Activated effector memory CD4-positive, alpha-beta T cell treated with Interleukin-2 at 50 U/mL for 16 hours (primary cell): ENCODE data around the gene MTCH2.

Source experiments
- DNase-seq: peaks from one replicate; pipeline ENCODE4 v3.0.0-alpha.2; 2020

MTCH2 gene

GRCh38 chr11:47589118-47589517 is 53.2 kb downstream of the MTCH2 start:
- DNase-seq, result no peak

GRCh38 chr11:47587723-47588326 is 54.5 kb downstream of the MTCH2 start:
- DNase-seq, result no peak

DNA sequence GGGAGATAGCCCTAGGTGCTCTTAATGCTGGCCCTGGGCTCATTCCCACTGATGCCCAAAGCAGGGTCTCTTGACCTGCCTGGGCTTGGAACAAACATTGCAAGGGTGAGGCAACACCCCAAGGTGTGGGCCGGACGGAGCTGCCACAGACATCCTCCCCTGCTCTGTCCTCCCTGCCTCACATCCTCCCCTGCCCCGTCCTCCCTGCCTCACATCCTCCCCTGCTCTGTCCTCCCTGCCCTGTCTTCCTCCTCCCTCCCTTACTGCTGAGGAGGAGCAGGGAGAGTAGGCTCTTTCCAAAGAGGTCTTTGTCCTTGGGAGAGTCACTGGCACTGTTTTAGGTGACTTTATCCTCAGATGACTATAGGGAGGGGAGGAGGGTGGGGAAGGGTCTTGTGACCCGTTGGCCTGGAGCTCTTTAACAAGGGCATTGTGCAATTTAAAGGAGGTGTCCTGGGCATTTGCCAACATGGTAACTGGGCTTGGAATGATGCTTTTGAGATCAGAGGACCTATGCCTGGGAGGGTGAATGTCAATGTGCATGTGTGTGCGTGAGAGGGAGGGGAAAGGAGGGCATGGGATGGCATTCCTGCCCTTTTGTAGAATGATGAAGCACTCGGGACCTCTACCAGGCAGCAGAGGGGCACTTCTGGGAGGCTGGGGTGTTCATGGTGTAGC is 55.2 kb downstream of the MTCH2 start:
- DNase-seq, result no peak

- DNase-seq, result no peak
These were observed 56.1 kb downstream of the MTCH2 start, which contains the start of gene FAM180B for GRCh38 chr11:47586098-47586855. Gene FAM180B, plus strand, starts transcription at chr11:47586678. Its CDS starts 91 bp downstream, at chr11:47586769.

DNA sequence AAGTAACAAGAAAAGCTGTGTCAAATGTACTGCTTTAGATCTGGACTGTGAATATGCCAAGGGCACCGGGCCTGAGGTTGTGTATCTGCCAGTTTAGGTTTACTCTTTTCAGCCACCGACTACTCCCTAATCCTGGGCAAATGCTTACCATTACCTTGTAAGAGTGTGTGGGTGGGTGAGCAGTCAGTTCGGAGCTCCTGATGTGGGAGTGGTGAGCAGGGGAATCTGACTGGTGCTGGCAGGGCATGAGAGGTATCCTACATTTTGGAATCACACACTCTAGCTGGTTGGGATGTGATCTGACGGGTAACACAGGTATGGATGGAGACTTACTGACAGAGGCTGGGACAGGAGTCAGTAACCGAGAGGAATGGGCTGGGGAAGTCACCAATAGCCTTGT is 58.5 kb downstream of the MTCH2 start:
- DNase-seq, result no peak

DNA sequence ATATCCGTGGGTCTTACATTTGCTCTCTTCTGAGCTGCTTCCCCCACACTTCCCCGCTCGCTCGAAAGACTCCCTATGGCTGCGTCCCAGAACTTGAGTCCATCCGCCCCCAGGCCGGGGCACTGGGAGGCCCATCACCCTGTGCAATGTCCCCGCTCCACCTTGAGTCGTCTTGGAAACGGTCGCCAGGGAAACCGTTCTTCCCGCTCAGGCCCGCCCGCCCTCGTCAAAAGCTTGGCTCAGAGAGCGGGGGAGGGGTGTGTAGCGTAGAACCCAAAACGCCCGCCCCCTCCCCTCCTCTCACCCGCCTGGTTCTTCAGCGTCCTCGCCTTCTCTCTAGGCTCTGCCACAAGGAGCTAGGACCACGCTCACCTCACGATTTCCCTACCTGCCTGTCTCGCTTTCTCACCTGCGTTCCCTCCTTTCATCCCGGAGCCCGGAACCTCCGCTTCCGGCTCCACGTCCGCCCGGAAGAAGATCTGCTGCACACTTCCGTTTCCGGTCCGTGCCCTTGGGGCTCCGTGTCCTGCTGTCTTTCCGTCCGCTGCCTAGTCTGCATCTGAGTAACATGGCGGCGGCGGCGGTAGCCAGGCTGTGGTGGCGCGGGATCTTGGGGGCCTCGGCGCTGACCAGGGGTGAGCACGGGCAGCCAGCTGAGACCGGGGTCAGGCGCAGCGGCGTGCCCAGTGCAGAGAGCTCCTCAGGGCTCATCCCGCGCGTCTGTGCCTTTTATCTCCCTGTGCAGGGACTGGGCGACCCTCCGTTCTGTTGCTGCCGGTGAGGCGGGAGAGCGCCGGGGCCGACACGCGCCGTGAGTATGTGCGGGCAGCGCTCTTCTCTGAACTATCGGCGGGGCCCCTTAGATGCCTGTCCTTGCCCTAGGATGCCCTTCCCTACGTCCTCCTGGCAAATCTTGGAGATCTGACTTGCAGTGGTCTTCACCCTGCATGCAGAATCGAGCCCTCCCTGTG is 63.5 kb downstream of the MTCH2 start, which contains the start of the genes KBTBD4 and NDUFS3:
Gene KBTBD4, minus strand, starts transcription at position 447 of the 971 bp plus-strand sequence. Its CDS starts 19 bp downstream, at position 428.
Gene NDUFS3, plus strand, starts transcription at position 551 of the 971 bp plus-strand sequence. Its CDS starts 18 bp downstream, at position 569.
- peak; percentile 84 for DNase-seq

DNA sequence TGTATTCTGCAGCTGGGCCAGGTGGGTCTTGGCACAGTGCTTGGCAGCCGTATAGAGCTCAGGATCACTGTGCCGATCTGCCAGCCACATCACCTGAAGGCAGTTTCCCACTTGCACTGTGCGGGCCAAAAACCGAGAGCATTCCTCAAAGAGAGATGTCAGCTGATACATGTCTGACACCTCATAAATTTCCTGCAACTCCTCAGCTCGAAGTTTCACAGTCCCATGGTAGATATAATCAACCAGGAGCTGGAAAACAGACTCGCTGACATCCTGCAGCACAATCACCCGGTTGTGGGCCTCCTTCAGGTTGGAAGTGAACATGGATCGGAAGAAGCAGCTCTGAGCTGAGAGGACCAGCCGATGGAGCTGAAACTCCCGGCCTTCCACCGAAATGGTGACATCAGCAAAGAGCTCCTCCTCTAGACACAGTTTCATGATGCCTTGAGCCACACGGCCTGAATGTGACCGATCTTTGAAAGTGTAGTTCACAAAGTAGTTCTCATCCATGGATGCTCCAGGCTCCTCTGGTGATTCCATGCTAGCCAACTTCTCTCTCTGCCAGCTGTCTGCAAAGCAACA is 64.8 kb downstream of the MTCH2 start:
- DNase-seq, result no peak

DNA sequence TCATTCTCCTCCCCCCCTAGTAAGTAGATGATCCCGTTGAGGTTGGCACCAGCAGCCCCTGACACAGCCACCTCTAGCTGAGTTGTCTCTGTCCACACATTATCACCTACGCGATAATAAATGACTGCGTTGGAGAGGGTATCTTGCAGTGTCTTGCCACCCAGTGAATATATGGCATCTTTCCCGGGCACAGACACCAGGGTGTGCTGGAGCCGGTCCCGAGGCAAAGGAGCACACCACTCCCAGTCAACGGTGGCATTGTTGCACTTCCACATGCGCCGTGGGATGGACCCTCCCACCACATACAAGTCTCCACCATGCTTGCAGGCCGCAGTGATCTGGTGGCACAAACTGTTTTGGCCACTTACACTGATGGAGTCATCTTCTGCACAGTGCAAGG is 69.0 kb downstream of the MTCH2 start:
- DNase-seq, result no peak

- no peak for DNase-seq
These were observed 69.6 kb downstream of the MTCH2 start for GRCh38 chr11:47572715-47573255.

GRCh38 chr11:47571895-47572294 is 70.5 kb downstream of the MTCH2 start:
- no peak for DNase-seq

DNA sequence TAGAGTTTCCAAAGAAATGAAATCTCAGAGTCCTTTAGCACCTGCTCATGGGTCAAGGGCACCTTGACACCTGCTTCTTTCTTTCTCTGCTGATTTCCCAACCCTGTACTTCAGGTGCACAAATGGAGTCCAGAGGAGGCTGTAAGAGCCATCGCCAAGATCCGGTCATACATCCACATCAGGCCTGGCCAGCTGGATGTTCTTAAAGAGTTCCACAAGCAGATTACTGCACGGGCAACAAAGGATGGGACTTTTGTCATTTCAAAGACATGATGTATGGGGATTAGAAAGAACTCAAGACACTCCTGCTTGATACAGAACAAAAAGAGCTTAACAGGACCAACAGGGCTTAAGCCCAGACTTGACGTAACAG is 71.0 kb downstream of the MTCH2 start:
- no peak for DNase-seq

GRCh38 chr11:47570651-47571356 is 71.6 kb downstream of the MTCH2 start:
- no peak for DNase-seq

DNA sequence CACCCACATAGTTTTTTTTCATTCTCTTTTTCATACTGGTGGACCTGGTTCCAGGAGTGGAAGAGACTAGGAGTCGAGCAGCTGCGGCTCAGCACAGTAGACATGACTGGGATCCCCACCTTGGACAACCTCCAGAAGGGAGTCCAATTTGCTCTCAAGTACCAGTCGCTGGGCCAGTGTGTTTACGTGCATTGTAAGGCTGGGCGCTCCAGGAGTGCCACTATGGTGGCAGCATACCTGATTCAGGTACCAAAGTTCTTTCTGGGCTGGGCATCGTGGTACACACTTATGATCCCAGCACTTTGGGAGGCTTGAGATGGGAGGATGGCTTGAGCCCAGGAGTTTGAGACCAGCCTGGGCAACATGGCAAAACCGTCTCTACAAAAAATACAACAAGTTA is 72.7 kb downstream of the MTCH2 start:
- no peak for DNase-seq
